ENCODE data around the gene AKAP13.

Gene AKAP13

GRCh38 chr15:85694091-85694490 is 313.7 kb downstream of the AKAP13 start:
- H3K4me1 ChIP-seq: peaks cover 36 to 50% (median 42%) of the 10 kb centered on the region in 10 experiments
- H3K4me2 ChIP-seq: peak overlapping the region in 1 of 11 experiments; percentile 91; a peak in 1 of 22 replicates
- TF ChIP-seq Cebpa-rat (IDR thresholded peaks at IDR 0.05): no peak

GRCh38 chr15:85700767-85701166 is 320.4 kb downstream of the AKAP13 start:
- H3K9me3 ChIP-seq (replicated peaks in 1 of 11): no peaks in the 10 kb centered on the region
- no peaks in the 10 kb centered on the region for H3K27me3 ChIP-seq
- no peak overlapping the region for H3K9ac ChIP-seq
- peaks cover 0 to 98% (median 0%) of the 10 kb centered on the region in 11 experiments; a peak in 9 of 22 replicates for H4K20me1 ChIP-seq
- no peak for TF ChIP-seq Cebpa-rat (IDR thresholded peaks at IDR 0.05)
- H3K27ac ChIP-seq: no peak overlapping the region
- no peak overlapping the region for H3K4me2 ChIP-seq
- H3K36me3 ChIP-seq: peaks cover 29 to 99% (median 85%) of the 10 kb centered on the region in 11 experiments
- no peak overlapping the region for H3K4me3 ChIP-seq
- peaks cover 39 to 62% (median 47%) of the 10 kb centered on the region in 10 experiments for H3K4me1 ChIP-seq

More at GRCh38 chr15:85694091-85694490, 313.7 kb downstream of the AKAP13 start:
- Histone ChIP-seq H3K27me3 (no peaks in the 10 kb centered on the region), H3K4me3 (no peak overlapping the region), H4K20me1 (peaks cover 0 to 82% (median 0%) of the 10 kb centered on the region in 11 experiments; a peak in 6 of 22 replicates), H3K27ac (no peak overlapping the region), H3K36me3 (peaks cover 60 to 87% (median 86%) of the 10 kb centered on the region in 11 experiments), H3K9ac (no peak overlapping the region), H3K9me3 (replicated peaks in 1 of 11) (no peaks in the 10 kb centered on the region)

GRCh38 chr15:85702321-85703101 is 322.1 kb downstream of the AKAP13 start:
- Histone ChIP-seq H3K9me3 (replicated peaks in 1 of 11) (no peaks in the 10 kb centered on the region), H3K4me2 (peak overlapping the region; percentile 36 to 75 (median 57)), H3K4me1 (peaks cover 55 to 80% (median 64%) of the 10 kb centered on the region in 10 experiments), H4K20me1 (peaks cover 0 to 99% (median 10%) of the 10 kb centered on the region in 11 experiments; a peak in 10 of 22 replicates), H3K27ac (peak overlapping the region; percentile 11 to 55 (median 38); a peak in 20 of 22 replicates), H3K27me3 (no peaks in the 10 kb centered on the region), H3K4me3 (no peak overlapping the region), H3K9ac (peak overlapping the region in 3 of 11 experiments; percentile 29 to 35 (median 31); a peak in 4 of 22 replicates), H3K36me3 (peaks cover 11 to 93% (median 68%) of the 10 kb centered on the region in 11 experiments; a peak in 20 of 22 replicates)
- no peak for TF ChIP-seq Cebpa-rat (IDR thresholded peaks at IDR 0.05)

- Histone ChIP-seq H3K36me3 (peaks cover 9 to 93% (median 68%) of the 10 kb centered on the region in 11 experiments), H3K27me3 (no peaks in the 10 kb centered on the region), H3K9me3 (replicated peaks in 1 of 11) (no peaks in the 10 kb centered on the region), H3K4me3 (no peak overlapping the region), H3K27ac (peak overlapping the region in 4 of 11 experiments; percentile 3 to 59 (median 24); a peak in 5 of 22 replicates), H4K20me1 (peaks cover 0 to 100% (median 10%) of the 10 kb centered on the region in 11 experiments; a peak in 10 of 22 replicates), H3K4me2 (peak overlapping the region in 6 of 11 experiments; percentile 9 to 88 (median 67); a peak in 8 of 22 replicates), H3K4me1 (peaks cover 60 to 85% (median 75%) of the 10 kb centered on the region in 10 experiments), H3K9ac (no peak overlapping the region)
- TF ChIP-seq Cebpa-rat (IDR thresholded peaks at IDR 0.05): no peak
These were observed 323.7 kb downstream of the AKAP13 start for GRCh38 chr15:85704066-85704465.

GRCh38 chr15:85704720-85705429 is 324.5 kb downstream of the AKAP13 start:
- Histone ChIP-seq H3K4me2 (peak overlapping the region in 5 of 11 experiments; percentile 36 to 88 (median 75); a peak in 7 of 22 replicates), H3K27ac (peak overlapping the region in 4 of 11 experiments; percentile 7 to 83 (median 42); a peak in 7 of 22 replicates)

GRCh38 chr15:85706779-85707518 is 326.5 kb downstream of the AKAP13 start:
- H3K4me2 ChIP-seq: peak overlapping the region; percentile 81 to 95 (median 88)
- H3K9ac ChIP-seq: peak overlapping the region; percentile 42 to 81 (median 67); a peak in 21 of 22 replicates
- peak overlapping the region; percentile 0 to 88 (median 80); a peak in 21 of 22 replicates for H3K27ac ChIP-seq
- H3K36me3 ChIP-seq: peaks cover 29 to 93% (median 70%) of the 10 kb centered on the region in 11 experiments
- H4K20me1 ChIP-seq: peaks cover 0 to 100% (median 15%) of the 10 kb centered on the region in 11 experiments; a peak in 10 of 22 replicates
- H3K27me3 ChIP-seq: no peaks in the 10 kb centered on the region
- H3K9me3 ChIP-seq (replicated peaks in 1 of 11): no peaks in the 10 kb centered on the region
- no peak for TF ChIP-seq Cebpa-rat (IDR thresholded peaks at IDR 0.05)
- H3K4me1 ChIP-seq: peaks cover 53 to 67% (median 64%) of the 10 kb centered on the region in 10 experiments
- peak overlapping the region; percentile 0 to 53 (median 42); a peak in 17 of 20 replicates for H3K4me3 ChIP-seq

More at GRCh38 chr15:85704720-85705429, 324.5 kb downstream of the AKAP13 start:
- no peak overlapping the region for H3K9ac ChIP-seq
- peaks cover 60 to 82% (median 75%) of the 10 kb centered on the region in 10 experiments for H3K4me1 ChIP-seq
- H3K9me3 ChIP-seq (replicated peaks in 1 of 11): no peaks in the 10 kb centered on the region
- peaks cover 12 to 93% (median 69%) of the 10 kb centered on the region in 11 experiments for H3K36me3 ChIP-seq
- H3K4me3 ChIP-seq: no peak overlapping the region
- H3K27me3 ChIP-seq: no peaks in the 10 kb centered on the region
- no peak for TF ChIP-seq Cebpa-rat (IDR thresholded peaks at IDR 0.05)
- H4K20me1 ChIP-seq: peaks cover 0 to 100% (median 10%) of the 10 kb centered on the region in 11 experiments; a peak in 10 of 22 replicates

- peak overlapping the region; percentile 42 to 81 (median 67); a peak in 21 of 22 replicates for H3K9ac ChIP-seq
- H3K4me3 ChIP-seq: peak overlapping the region; percentile 0 to 53 (median 42); a peak in 16 of 20 replicates
- peaks cover 36 to 93% (median 78%) of the 10 kb centered on the region in 11 experiments for H3K36me3 ChIP-seq
- no peak for TF ChIP-seq Cebpa-rat (IDR thresholded peaks at IDR 0.05)
- no peaks in the 10 kb centered on the region for H3K9me3 ChIP-seq (replicated peaks in 1 of 11)
- H3K4me2 ChIP-seq: peak overlapping the region; percentile 81 to 95 (median 88)
- peaks cover 45 to 60% (median 56%) of the 10 kb centered on the region in 10 experiments for H3K4me1 ChIP-seq
- peaks cover 0 to 100% (median 23%) of the 10 kb centered on the region in 11 experiments; a peak in 10 of 22 replicates for H4K20me1 ChIP-seq
- H3K27ac ChIP-seq: peak overlapping the region; percentile 0 to 88 (median 80); a peak in 21 of 22 replicates
- no peaks in the 10 kb centered on the region for H3K27me3 ChIP-seq
These were observed 327.3 kb downstream of the AKAP13 start for GRCh38 chr15:85707519-85708338.

All from BLaER1 treated with 17β-estradiol and CSF1 and Interleukin-3, amounts not matched to agents 10 nM and 100 nM (cell line).